Nucleus accumbens (tissue), 56 donors: ENCODE data around the gene CCKAR.

Experiments used
- DNase-seq, 56 donors: peaks; one replicate each; lab custom pipeline; 2025; lab: John Stamatoyannopoulos, UW

Gene CCKAR

GRCh38 chr4:26462874-26463273 lies 27.4 kb downstream of the CCKAR start:
- DNase-seq = no peak

DNA sequence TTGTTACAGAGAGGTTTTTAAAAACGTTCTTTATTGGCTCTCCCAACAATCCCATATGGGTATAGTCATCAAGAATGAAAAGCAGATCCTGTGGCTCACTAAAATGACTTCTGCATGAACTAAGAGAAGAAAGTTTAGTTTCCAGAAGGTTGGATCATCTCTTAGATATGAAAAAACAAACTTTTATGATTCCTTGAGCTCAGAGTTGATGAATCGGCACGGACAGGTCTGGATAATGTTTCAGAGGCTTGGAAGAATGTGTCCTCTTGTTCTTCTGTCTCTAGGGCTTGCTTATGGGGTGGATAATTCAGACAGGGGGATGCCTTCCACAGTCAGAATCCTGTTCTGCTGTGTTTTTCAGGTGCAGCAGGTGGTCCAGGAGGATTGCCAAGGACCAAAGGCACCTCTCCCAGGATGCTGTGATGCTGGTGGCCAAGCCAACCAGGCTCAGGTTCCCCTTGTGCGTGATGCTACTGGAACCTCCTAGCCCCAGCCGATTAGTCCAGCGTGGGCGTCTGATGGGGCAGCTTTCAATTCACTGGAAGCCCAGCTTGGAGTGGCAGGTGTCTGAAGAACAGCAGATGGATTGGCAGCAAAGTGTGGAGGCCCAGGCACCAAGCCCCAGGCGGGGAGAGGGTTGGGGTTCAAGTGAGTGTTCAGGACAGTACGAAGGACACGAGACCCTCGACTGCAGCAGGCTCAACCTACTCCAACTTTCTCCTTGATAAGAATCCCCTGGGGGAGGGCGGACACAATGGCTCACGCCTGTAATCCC lies 30.3 kb downstream of the CCKAR start:
- DNase-seq = no peak

DNA sequence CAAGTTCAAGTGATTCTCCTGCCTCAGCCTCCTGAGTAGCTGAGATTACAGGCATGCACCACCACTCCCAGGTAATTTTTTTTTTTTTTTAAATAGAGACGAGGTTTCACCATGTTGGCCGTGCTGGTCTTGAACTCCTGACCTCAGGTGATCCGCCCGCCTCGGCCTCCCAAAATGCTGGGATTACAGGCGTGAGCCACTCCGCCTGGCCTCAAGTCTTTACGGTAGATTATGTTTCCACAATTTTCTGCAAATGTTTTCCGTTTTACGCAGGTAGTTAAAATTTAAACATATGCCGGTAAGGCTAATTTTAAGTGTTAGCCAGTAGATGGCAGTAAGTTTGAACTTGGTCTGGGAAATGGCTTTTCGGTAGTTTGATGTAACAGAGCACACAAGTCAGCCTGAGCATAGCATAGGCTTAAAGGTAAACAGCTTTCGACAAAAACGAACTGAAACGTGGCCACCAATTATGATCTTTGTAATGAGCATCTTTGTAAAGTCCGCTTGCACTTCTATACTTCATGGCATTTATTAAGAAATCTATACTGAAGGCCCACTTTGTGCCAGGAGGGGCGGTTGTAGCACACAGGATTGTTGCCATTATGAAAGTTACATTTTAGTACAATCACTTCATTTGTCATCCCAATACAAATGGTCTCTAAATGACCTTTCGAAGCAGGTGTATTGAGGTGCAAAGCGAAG lies 31.1 kb downstream of the CCKAR start:
- DNase-seq = no peak

- DNase-seq = no peak
Measured at GRCh38 chr4:26458157-26458561, 32.1 kb downstream of the CCKAR start.

- no peak for DNase-seq
Measured at GRCh38 chr4:26457412-26457811, 32.9 kb downstream of the CCKAR start.

DNA sequence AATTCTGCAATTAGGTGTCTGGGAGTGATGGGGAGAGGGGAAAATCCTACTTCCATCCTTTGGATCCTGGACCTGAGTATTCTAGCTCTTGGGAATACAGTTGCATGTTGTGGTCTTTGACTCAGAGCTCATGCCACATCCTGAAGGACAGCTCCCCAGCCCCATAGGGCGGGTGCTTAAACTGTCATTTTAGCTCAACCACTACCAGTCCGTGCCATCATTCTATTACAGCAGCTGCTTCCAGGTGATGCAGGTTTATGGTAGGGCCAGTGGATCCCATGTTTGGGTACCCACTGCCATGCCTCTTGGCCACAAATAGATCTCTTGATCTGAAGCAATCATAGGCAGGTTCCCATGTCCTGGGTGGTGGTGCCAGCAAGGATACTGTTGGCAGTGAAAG lies 34.7 kb downstream of the CCKAR start:
- no peak for DNase-seq

DNA sequence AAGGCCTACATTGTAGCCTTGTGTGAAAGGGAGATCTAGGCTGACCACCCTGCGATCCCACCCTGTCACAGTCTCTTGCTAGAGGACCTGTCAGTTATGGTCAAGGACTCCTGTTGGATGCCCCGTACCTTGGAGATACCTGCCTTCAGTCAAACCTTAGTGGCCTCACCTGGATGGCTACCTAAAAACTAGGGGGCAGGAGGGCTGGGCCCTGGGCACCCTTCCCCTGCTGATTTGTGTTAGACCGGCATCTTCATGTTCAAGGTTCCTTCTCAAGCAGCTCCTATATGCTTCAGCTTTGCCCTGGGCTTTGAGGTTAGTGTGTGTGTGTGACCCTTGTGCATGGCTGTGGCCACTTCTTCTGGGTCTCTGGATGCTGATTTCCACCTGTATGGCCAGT lies 35.3 kb downstream of the CCKAR start:
- no peak for DNase-seq

GRCh38 chr4:26452565-26453531 lies 37.4 kb downstream of the CCKAR start:
- no peak for DNase-seq

DNA sequence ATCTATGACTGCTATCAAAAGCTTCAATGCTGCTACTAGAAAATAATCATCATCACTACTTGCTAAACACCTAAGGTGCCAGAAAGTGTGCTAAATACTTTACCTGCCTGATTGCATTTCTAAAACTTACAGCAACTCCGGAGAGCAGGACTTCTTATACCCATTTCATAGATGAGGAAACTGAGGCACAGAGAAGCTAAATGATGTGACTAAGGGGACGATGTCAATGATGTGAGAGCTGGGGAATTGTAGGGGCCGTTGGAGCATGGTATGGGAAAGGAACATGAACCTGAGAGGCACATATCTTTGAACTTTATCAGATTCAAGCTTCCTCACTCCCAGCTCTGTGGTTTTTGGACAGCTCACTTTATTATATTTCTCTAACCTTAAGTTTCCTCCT lies 38.7 kb downstream of the CCKAR start:
- DNase-seq = no peak

- DNase-seq = no peak
Measured at GRCh38 chr4:26450418-26450817, 39.9 kb downstream of the CCKAR start.

DNA sequence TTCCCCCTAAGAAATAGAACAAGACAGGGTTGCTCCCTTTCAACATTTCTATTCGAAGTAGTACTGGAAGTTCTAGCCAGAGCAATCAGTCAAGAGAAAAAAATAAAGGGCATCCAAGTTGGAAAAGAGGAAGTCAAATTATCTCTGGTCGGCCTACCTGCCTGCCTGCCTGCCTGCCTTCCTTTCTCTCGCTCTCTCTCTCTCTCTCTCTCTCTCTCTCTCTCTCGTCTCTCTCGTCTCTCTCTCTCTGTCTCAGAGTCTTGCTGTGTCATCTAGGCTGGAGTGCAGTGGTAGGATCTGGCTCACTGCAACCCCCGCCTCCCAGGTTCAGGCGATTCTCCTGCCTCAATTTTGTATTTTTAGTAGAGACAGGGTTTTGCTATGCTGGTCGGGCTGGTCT lies 42.9 kb downstream of the CCKAR start:
- DNase-seq = no peak

DNA sequence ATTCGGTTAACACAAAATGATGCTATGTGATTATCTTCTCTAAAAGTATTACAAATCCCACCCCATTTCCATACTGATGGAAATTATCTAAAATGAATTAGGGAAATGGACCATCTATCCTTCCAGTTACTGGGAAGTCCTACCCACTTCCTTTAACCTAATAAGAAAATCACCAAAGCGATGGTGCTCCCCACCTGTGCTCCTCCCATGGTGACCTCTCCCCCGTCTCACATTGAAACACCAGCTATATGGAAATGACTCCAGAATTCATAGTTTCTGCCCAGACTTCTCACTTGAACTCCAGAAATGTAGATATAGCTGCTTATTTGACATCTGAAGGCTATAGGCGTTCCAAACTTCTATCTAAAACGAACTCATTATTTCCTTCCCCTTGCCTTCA lies 48.5 kb downstream of the CCKAR start:
- no peak for DNase-seq

DNA sequence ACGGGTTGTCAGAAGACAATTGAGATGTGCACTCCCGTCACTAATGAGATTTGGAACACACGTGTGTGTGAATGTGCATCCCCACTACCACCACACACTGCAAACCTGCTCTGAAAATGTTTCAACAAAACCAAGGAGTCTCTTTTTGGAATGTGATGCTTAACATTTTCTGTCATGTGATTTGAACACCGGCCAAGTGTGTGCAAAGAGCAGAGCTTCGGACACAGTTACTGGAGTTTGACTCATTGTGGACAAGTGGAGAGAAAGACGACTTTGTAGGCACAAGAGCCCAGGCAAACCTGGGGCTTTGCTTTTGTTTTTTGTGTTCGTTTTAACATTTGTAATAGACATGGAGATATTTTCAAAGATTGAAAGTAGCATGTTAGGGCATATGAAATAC lies 49.2 kb downstream of the CCKAR start:
- no peak for DNase-seq

- no peak for DNase-seq
Measured at GRCh38 chr4:26434030-26434639, 56.1 kb downstream of the CCKAR start.

- no peak for DNase-seq
Measured at GRCh38 chr4:26433556-26433955, 56.7 kb downstream of the CCKAR start.

- no peak for DNase-seq
Measured at GRCh38 chr4:26432419-26432818, 57.9 kb downstream of the CCKAR start.

DNA sequence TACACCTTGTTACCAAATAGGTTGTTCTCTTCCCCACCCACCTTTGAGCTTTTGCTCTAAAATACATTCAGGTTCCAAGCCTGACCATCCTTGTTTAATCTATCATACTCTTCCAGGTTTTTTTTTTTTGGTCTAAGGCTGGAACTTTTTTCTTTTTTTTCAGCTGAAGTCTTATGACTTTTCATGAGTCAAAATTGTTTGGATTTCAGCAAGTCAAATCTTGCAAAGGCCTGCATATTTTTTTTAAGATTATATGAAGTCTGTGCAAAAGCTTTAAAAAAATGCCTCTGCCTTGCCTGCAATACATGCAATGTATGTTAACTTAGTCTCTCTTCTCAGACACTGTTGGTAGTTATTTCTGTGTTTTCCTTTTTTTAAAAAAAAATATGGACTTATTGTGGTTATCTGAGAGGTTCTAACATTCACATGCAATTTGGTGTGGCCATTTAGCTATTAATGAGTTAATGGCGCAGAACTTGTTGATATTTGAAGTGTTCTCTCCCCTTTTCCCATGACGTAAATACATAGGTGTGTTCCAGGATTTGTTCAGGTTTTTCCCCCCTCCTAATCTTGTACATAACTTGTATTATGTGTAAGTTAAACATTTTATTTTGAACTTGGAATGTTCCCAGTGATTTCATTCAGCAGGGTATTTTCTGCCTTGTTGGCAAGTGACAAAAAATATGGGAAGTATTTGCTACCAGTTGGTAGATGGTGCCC lies 58.7 kb downstream of the CCKAR start:
- no peak for DNase-seq
